Renal pelvis (tissue), 4 donors: ENCODE data around the gene TRIM38. TPM values are rescaled to one million over a fixed set of nuclear protein-coding genes. Genes with fewer than 3 reads are reported as not detected.
A peak's percentile ranks its signal among the peaks of the same experiment; 100 is the strongest.
"Not testable (repeated sequence)": the region's sequence is repeated elsewhere in the genome, so short reads cannot be mapped to it uniquely, and the experiment has no call there.

Experiments used
- DNase-seq: peaks from one replicate; pipeline ENCODE4 v3.0.0-alpha.2; 2013
- polyA plus RNA-seq, 3 donors: library from polyadenylated mRNA; unstranded; fragments of 120-200 nt; gene quantifications; one replicate each; pipeline ENCODE4 v1.2.1, GENCODE V29; 2013; ENCODE audit not compliant: insufficient read length in 3 of 3

TRIM38 gene
- polyA plus RNA-seq, 3 donors: 9.2 to 16.7 (median 11.9) TPM

GRCh38 chr6:25934156-25934555, 28.4 kb upstream of the TRIM38 start:
- DNase-seq: no peak

GRCh38 chr6:25934735-25935313, 27.8 kb upstream of the TRIM38 start:
- DNase-seq: no peak

GRCh38 chr6:25935953-25936352, 26.6 kb upstream of the TRIM38 start:
- no peak for DNase-seq

- DNase-seq: no peak
Measured at GRCh38 chr6:25939593-25939992, 23.0 kb upstream of the TRIM38 start.

- DNase-seq: peak; percentile 22
Measured at GRCh38 chr6:25942561-25943147, 19.9 kb upstream of the TRIM38 start.

GRCh38 chr6:25943887-25944286, 18.7 kb upstream of the TRIM38 start:
- DNase-seq: no peak

GRCh38 chr6:25944688-25945574, 17.7 kb upstream of the TRIM38 start:
- DNase-seq: no peak

- not testable (repeated sequence) for DNase-seq
Measured at GRCh38 chr6:25945738-25946137, 16.9 kb upstream of the TRIM38 start.

- no peak for DNase-seq
Measured at GRCh38 chr6:25946631-25947030, 16.0 kb upstream of the TRIM38 start.

- not testable (repeated sequence) for DNase-seq
Measured at GRCh38 chr6:25947492-25947891, 15.1 kb upstream of the TRIM38 start.

- DNase-seq: no peak
Measured at GRCh38 chr6:25949695-25950094, 12.9 kb upstream of the TRIM38 start.

- DNase-seq: no peak
Measured at GRCh38 chr6:25950297-25950696, 12.3 kb upstream of the TRIM38 start.

GRCh38 chr6:25951296-25952032, 11.1 kb upstream of the TRIM38 start:
- DNase-seq: no peak

- DNase-seq: no peak
Measured at GRCh38 chr6:25952535-25952934, 10.1 kb upstream of the TRIM38 start.

- no peak for DNase-seq
Measured at GRCh38 chr6:25953733-25954132, 8.9 kb upstream of the TRIM38 start.

GRCh38 chr6:25954756-25955155, 7.8 kb upstream of the TRIM38 start:
- DNase-seq: no peak

- peak; percentile 10 for DNase-seq
Measured at GRCh38 chr6:25956226-25956625, 6.4 kb upstream of the TRIM38 start.

GRCh38 chr6:25958700-25959162, 3.9 kb upstream of the TRIM38 start:
- no peak for DNase-seq

- no peak for DNase-seq
Measured at GRCh38 chr6:25959890-25960536, 2.6 kb upstream of the TRIM38 start.

GRCh38 chr6:25960734-25961133, 1.9 kb upstream of the TRIM38 start:
- no peak for DNase-seq

- DNase-seq: no peak
Measured at GRCh38 chr6:25961619-25962148, 918 bp upstream of the TRIM38 start.
